ENCODE results near the gene PGA5. TPM values are rescaled to one million over a fixed set of nuclear protein-coding genes. Genes with fewer than 3 reads are reported as not detected.

Gene PGA5
- polyA plus RNA-seq, 1 donor (not counting 4 experiments of a cell fraction or from before 2014, with no cell fraction given) = not detected

DNA sequence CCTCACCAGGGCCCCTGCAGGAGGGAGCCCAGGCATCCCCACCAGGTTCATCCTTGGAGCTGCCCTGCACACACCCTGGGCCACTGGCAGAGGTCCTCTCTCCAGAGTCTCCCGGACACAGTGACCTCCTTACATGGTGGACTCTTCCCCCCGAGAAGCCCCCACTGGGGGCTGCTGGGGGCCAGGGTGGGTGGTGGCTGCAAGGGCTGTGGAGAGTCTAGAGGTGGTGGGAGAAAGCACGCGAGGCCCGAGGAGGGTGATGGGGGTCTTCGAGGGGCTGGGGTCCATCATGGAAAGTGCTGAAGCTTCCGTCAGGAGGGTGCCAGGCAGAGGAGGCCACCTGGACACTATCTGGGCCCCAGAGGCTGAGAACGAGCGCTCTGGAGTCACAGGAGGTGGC is 17.6 kb downstream of the PGA5 start:
- H2AFZ ChIP-seq (ENCODE audit: control insufficient read depth, low read length) = no peak overlapping the region
- no peak overlapping the region for H3K4me3 ChIP-seq (ENCODE audit: control insufficient read depth in 2 of 3, extremely low read depth in 1 of 3, insufficient read depth in 2 of 3, low read depth in 1 of 3, low read length in 3 of 3)
- FAIRE-seq (no peak), DNase-seq (ENCODE audit: low read depth, low spot score) (no peak)
- H3K9me3 ChIP-seq (ENCODE audit: control insufficient read depth, low read depth, low read length) = no peaks in the 10 kb centered on the region
- H3K9ac ChIP-seq (ENCODE audit: control insufficient read depth, extremely low read depth, insufficient read depth, low read length) = no peak overlapping the region
- dilution Hi-C loops (cut with MboI; ENCODE audit: extremely low pct_ligation_motif_present, low sequenced_read_pairs) = no loop called here
- no peaks in the 10 kb centered on the region for H3K36me3 ChIP-seq (ENCODE audit: control insufficient read depth in 2 of 2, extremely low read depth in 1 of 2, insufficient read depth in 2 of 2, low read length in 2 of 2)
- no peaks in the 10 kb centered on the region for H3K9me1 ChIP-seq (ENCODE audit: control insufficient read depth, extremely low read depth, insufficient read depth, low read length)
- no peak overlapping the region for H3K27ac ChIP-seq (ENCODE audit: control insufficient read depth, insufficient read depth, low read length)
- H3K4me2 ChIP-seq (ENCODE audit: control insufficient read depth, extremely low read depth, insufficient read depth, low read depth, low read length) = no peak overlapping the region
- TF ChIP-seq, protein P1, sequence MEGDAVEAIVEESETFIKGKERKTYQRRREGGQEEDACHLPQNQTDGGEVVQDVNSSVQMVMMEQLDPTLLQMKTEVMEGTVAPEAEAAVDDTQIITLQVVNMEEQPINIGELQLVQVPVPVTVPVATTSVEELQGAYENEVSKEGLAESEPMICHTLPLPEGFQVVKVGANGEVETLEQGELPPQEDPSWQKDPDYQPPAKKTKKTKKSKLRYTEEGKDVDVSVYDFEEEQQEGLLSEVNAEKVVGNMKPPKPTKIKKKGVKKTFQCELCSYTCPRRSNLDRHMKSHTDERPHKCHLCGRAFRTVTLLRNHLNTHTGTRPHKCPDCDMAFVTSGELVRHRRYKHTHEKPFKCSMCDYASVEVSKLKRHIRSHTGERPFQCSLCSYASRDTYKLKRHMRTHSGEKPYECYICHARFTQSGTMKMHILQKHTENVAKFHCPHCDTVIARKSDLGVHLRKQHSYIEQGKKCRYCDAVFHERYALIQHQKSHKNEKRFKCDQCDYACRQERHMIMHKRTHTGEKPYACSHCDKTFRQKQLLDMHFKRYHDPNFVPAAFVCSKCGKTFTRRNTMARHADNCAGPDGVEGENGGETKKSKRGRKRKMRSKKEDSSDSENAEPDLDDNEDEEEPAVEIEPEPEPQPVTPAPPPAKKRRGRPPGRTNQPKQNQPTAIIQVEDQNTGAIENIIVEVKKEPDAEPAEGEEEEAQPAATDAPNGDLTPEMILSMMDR (optimal IDR thresholded peaks at IDR 0.05 in 1 of 3, IDR thresholded peaks at IDR 0.05 in 1 of 3, conservative IDR thresholded peaks at IDR 0.05 in 1 of 3; ENCODE audit: extremely low read depth in 1 of 3, insufficient read depth in 2 of 3, low read length in 3 of 3) = no peak
- TF ChIP-seq EZH2 (IDR thresholded peaks at IDR 0.05; ENCODE audit: low read length) = no peak
- H3K27me3 ChIP-seq (ENCODE audit: control insufficient read depth, extremely low read depth, insufficient read depth, low read length) = no peaks in the 10 kb centered on the region
- no peaks in the 10 kb centered on the region for H4K20me1 ChIP-seq (ENCODE audit: control insufficient read depth, extremely low read depth, insufficient read depth, low read length)
- no peaks in the 10 kb centered on the region for H3K79me2 ChIP-seq (ENCODE audit: control insufficient read depth, insufficient read depth, low read length)
- peaks cover 3% of the 10 kb centered on the region for H3K4me1 ChIP-seq (ENCODE audit: control insufficient read depth, extremely low read depth, insufficient read depth, low read length)

DNA sequence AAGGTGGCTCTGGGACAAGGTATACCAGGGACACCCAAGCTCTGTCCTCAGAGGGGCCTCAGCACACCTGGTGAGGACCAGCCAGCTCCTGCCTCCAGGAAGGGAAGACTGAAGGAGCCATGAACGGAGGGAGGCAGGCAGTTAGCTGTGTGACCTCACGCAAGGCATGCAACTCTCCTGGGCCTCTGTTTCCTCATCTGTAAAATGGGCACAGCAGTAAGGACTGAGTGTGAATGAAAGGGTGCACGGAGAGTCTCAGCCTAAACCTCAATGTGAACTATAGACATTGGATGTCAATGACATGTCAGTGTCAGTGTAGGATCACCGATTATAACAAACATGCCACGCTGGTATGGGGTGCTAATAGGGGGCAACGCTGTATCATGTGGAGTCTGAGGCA is 18.4 kb downstream of the PGA5 start:
- H2AFZ ChIP-seq (ENCODE audit: control insufficient read depth, low read length) = no peak overlapping the region
- H3K27ac ChIP-seq (ENCODE audit: control insufficient read depth, insufficient read depth, low read length) = no peak overlapping the region
- no peak for TF ChIP-seq EZH2 (IDR thresholded peaks at IDR 0.05; ENCODE audit: low read length)
- TF ChIP-seq, protein P1 (optimal IDR thresholded peaks at IDR 0.05 in 1 of 3, IDR thresholded peaks at IDR 0.05 in 1 of 3, conservative IDR thresholded peaks at IDR 0.05 in 1 of 3; ENCODE audit: extremely low read depth in 1 of 3, insufficient read depth in 2 of 3, low read length in 3 of 3) = no peak
- H3K79me2 ChIP-seq (ENCODE audit: control insufficient read depth, insufficient read depth, low read length) = no peaks in the 10 kb centered on the region
- FAIRE-seq (no peak), DNase-seq (ENCODE audit: low read depth, low spot score) (no peak)
- H3K9me1 ChIP-seq (ENCODE audit: control insufficient read depth, extremely low read depth, insufficient read depth, low read length) = no peaks in the 10 kb centered on the region
- H3K4me1 ChIP-seq (ENCODE audit: control insufficient read depth, extremely low read depth, insufficient read depth, low read length) = peaks cover 5% of the 10 kb centered on the region
- no peaks in the 10 kb centered on the region for H3K9me3 ChIP-seq (ENCODE audit: control insufficient read depth, low read depth, low read length)
- no peaks in the 10 kb centered on the region for H4K20me1 ChIP-seq (ENCODE audit: control insufficient read depth, extremely low read depth, insufficient read depth, low read length)
- H3K27me3 ChIP-seq (ENCODE audit: control insufficient read depth, extremely low read depth, insufficient read depth, low read length) = no peaks in the 10 kb centered on the region
- H3K9ac ChIP-seq (ENCODE audit: control insufficient read depth, extremely low read depth, insufficient read depth, low read length) = no peak overlapping the region
- H3K4me2 ChIP-seq (ENCODE audit: control insufficient read depth, extremely low read depth, insufficient read depth, low read depth, low read length) = no peak overlapping the region
- H3K36me3 ChIP-seq (ENCODE audit: control insufficient read depth in 2 of 2, extremely low read depth in 1 of 2, insufficient read depth in 2 of 2, low read length in 2 of 2) = no peaks in the 10 kb centered on the region
- no peak overlapping the region for H3K4me3 ChIP-seq (ENCODE audit: control insufficient read depth in 2 of 3, extremely low read depth in 1 of 3, insufficient read depth in 2 of 3, low read depth in 1 of 3, low read length in 3 of 3)
- dilution Hi-C loops (cut with MboI; ENCODE audit: extremely low pct_ligation_motif_present, low sequenced_read_pairs) = no loop called here
